ENCODE data around the gene PRRG4. TPM values are rescaled to one million over a fixed set of nuclear protein-coding genes. Genes with fewer than 3 reads are reported as not detected.
"Not testable (repeated sequence)": the region's sequence is repeated elsewhere in the genome, so short reads cannot be mapped to it uniquely, and the experiment has no call there.

Gene PRRG4
- polyA plus RNA-seq (2013, experiment 1 of 2; ENCODE audit: insufficient read length) = 0.04 TPM
- polyA plus RNA-seq (2013, experiment 2 of 2; ENCODE audit: insufficient read length) = 0.02 TPM

- DNase-seq = peak; percentile 23
Observed at GRCh38 chr11:32829680-32830412, at the start of gene PRRG4. PRRG4 (plus strand) TSS chr11:32829927; CDS start chr11:32830530, 603 bp downstream.

DNA sequence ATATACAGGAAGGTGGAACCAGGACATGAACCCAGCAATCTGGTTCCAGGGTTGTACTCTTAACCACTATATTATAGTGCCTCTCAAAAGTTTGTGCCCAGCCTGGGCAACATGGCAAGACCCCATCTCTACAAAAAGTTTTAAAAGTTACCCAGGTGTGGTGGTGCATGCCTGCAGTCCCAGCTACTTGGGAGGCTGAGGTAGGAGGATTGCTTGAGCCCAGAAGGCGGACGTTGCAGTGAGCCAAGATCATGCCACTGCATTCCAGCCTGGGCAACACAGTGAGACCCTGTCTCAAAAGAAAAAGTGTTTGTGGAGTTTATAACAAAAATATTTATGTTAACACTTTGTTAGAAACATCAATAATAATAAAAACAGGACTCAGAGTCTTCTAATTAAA lies 48.9 kb upstream of the PRRG4 start:
- not testable (repeated sequence) for DNase-seq

GRCh38 chr11:32781721-32782120 lies 48.0 kb upstream of the PRRG4 start:
- DNase-seq = no peak

DNA sequence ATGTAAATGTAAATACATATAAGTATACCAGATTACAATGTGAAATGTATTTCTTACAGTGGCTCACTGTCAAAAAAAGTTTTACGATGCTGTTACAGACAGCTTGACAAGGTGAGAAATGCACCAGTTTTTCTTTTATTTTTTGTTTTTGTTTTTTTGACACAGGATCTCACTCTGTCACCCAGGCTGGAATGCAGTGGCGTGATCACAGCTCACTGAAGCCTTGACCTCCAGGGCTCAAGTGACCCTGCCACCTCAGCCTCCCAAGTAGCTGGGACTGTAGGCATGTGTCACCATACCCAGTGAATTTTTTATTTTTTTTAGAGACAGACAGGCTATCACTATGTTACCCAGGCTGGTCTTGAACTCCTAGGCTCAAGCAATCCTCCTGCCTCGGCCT lies 44.5 kb upstream of the PRRG4 start:
- DNase-seq = no peak

DNA sequence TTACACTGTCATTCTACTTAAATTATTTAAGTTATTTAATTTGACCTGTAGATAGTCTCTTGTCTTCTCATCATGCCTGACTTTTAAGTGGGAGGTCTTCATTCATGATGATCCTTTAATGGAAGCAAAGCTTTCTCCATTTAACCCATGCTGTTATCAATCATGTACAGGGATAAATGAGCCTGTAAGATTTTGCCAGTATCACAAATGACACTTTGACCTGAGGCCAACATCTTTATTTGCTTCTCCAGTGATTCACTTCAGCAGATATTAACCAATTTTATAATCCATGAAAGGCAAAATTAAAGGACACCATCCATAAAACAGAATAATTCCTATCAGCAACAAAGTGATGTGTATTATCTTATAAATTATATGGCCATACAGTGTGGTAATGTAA lies 42.9 kb upstream of the PRRG4 start:
- no peak for DNase-seq

DNA sequence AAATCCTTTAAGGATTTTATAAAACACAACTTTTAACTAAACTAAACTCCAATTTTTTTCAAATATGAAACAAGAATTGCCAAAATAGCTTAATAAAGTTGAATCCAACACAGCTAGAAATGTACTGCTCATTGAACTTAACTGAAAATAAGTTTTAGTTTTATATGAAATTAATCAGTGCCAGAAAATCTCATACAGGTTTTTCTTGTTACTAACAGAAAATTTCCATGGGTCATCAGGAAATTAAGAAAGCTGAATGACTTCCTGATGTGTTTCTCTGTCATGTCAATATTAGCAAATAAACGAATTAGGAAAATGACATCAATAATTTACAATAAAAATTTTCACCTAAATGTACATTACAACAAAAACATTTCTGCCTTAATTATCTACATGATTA lies 38.8 kb upstream of the PRRG4 start:
- no peak for DNase-seq

DNA sequence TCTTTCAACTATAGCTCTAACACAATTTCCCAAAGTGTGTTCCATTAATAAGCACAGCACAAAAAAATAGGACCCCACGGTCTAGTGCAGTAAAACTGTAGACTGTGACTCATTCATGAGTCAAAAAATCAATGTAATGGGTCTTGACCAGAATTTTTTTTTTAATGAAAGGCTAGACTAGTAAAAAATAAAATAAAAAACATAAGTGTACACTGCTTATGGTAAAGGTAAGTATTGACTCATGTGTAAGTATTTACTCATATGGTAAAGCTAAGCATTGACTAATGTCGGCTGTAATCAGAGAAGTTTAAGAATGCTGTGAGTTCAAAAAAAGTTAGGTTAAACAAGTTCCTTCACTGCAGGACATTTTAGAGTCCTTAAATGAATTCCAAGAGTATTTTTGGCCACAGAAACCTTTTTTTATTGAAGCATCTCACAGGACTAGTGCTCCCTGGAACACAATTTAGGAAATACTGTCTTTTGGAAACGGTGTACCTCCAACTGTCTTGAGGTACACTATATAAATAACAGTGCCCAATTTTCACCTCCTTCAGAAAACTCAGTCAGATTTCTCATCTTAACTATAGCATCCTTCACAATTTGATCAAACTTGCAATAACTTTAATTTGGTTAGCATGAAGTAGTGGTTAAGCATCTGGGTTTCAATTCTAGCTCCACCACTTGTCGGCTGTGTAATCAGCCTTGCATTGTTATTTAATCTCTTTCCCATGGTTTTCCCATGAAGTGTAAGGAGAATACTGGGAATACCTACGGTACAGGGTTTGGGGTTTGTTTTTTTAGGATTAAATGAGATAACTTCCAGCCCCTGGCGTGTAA lies 37.4 kb upstream of the PRRG4 start:
- DNase-seq = no peak

- peak; percentile 30 for DNase-seq
Observed at GRCh38 chr11:32792948-32793475, 36.7 kb upstream of the PRRG4 start.

DNA sequence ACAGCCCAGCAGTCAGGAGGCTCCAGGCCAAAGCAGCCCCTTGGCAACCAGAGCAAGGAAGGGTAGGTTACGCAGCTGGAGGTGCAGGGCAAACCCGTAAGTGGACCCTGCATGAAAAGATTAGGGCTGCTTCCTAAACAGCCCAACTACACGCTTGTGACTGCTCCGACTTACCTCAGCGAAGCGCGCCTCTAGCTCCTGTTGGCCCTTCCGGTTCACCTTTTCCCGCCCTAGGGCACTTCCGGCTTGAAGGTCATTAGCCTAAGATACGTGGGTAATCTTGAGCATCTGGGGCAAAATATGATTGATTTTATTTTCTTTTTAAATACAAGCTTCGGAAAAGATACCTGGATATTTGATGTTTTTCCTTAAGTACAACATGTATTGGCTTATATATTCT lies 35.3 kb upstream of the PRRG4 start, which contains the start of gene CCDC73:
Gene CCDC73 (minus strand): TSS at position 224 of the 400 bp plus-strand sequence. CDS start 34,419 bp downstream, outside the sequence.
- no peak for DNase-seq

- no peak for DNase-seq
Observed at GRCh38 chr11:32796425-32796824, 33.3 kb upstream of the PRRG4 start.

GRCh38 chr11:32809313-32809712 lies 20.4 kb upstream of the PRRG4 start:
- peak; percentile 60 for DNase-seq

GRCh38 chr11:32817181-32817851 lies 12.4 kb upstream of the PRRG4 start:
- DNase-seq = peak; percentile 8

DNA sequence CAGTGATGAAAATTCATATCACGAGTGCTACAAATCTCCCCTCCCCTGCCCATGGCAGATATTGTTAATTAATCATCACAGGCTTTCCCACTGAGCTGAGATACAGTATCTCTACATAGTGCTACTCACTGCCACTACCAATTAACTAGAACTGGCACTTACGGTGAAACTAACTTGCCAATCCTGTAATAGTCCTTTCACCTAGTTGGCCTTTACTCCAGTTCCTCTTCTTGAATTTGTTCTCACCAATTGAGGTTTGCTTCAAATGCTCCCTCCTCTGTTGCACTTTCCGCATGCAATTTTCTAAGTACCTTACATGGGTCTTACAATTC lies 11.9 kb upstream of the PRRG4 start:
- DNase-seq = no peak

- DNase-seq = no peak
Observed at GRCh38 chr11:32819187-32819586, 10.5 kb upstream of the PRRG4 start.

GRCh38 chr11:32820497-32820896 lies 9.2 kb upstream of the PRRG4 start:
- DNase-seq = no peak

DNA sequence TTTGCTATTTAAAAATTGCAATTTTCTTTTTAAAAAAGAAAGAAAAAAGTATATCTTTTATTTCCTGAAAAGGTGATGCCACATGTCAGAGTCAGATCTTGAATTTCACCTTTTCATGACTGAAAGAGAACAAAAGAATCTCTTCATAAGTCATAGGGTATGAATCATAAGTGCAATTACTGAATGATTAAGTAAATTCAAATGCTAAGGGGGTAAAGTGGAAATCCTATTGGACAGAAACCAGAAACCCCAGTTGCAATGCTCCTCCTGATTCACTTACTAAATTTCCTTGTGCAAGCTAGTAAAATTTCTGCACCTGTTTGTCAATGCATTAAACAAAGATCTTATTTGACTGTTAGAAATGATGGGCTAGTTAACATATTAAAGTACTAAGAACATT lies 8.2 kb upstream of the PRRG4 start:
- DNase-seq = peak; percentile 9

DNA sequence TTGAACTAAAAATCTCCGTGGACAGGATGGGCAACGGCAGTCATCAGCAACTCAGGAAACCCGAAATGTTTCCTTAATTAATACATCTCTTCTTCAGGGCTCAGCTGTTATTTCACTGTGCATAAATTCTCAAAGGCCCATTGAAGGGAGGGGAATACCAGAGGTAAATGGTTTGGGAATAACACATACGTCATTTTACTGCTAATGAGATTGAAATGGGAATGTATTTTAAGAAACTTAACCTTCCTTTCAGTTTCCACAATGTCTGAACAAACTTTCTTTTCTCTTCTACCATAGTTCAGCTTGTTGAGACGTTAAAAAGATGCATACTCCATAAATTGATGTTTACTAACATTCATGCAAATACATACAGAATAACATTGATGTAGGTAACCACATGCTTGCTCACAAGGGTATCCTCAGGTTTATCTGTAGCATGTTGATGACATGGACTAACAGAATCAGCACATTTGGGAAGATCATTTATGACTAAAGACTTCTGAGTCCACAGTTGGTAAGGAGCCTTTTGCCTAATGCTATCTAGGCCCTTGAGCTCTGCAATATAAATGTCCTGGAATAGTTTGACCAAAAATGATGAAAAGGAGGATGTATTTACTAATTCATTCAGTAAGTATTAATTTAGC lies 7.7 kb upstream of the PRRG4 start:
- no peak for DNase-seq

GRCh38 chr11:32823617-32824016 lies 6.1 kb upstream of the PRRG4 start:
- DNase-seq = not testable (repeated sequence)

DNA sequence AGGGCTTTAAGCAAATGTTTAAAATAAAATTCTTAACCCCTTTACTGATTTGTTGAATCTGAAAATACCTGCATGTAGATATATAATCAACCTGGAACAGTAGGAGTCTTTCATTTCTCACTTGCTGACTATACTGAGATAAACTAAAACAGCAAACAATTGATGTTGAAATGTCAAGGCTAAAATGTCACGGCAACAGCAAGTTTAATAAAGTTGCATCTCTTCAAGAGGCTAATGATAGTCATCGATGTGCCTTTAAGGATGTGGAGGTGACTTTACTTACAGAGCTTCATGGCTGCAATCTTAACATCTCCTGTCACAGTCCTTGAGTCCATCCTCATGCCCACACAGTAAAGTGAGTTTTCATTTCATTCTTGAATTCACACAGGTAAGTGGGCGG lies 3.6 kb upstream of the PRRG4 start:
- DNase-seq = no peak

GRCh38 chr11:32827276-32827675 lies 2.5 kb upstream of the PRRG4 start:
- no peak for DNase-seq

DNA sequence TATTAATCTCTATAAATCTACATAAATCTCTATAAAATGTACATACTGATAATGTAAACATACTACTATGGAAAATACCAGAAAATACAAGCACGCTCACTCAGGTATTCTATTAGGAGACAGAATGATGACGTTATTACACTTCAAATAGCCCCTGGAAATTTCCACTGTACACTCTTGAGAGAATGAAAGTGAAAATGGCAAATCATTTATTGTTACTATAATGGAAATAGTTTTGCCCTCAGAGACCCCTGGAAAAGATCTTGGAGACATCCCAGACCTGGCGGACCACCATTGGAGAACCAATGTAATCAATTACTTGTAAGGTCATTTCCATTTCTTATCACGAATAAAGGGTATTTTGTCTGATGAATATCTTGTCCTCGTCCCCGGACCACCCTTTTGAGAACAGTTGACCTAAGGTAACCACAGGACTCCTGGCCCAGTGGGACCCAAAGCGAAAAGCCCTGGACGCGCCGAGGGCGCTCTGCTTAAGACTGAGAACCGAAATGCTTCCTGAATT lies 509 bp upstream of the PRRG4 start:
- no peak for DNase-seq

- no peak for DNase-seq
Observed at GRCh38 chr11:32830413-32830738, 649 bp downstream of the PRRG4 start.

Measured in fibroblast of skin of abdomen (primary cell).